Stomach (tissue), 4 donors: ENCODE results near the gene RNF141.

Source experiments
- POLR2A ChIP-seq, 4 donors: fragments of 450-650 bp; IDR thresholded peaks; one replicate each; pipeline ENCODE4 v1.6.1; 2016; ENCODE audit warnings: antibody characterized with exemption in 4 of 4, control low read depth in 2 of 4, mild to moderate bottlenecking in 1 of 4, moderate library complexity in 1 of 4
- POLR2AphosphoS5 ChIP-seq, 3 donors: sonication (generic); formaldehyde crosslinking; IDR thresholded peaks; one replicate each; pipeline ENCODE4 v1.6.1; 2016; ENCODE audit warnings: antibody characterized with exemption in 3 of 3
- TF ChIP-seq, protein P1 (sequence below), 7 experiments: fragments of 450-650 bp in 4 of 7; fragments of 200-600 bp in 3 of 7; sonication (generic) in 3 of 7; IDR thresholded peaks; one replicate each; pipeline ENCODE4 v1.5.1; 2016 to 2019; ENCODE audit warnings: antibody characterized with exemption in 7 of 7, control low read depth in 2 of 7, mild to moderate bottlenecking in 1 of 7

DNA sequence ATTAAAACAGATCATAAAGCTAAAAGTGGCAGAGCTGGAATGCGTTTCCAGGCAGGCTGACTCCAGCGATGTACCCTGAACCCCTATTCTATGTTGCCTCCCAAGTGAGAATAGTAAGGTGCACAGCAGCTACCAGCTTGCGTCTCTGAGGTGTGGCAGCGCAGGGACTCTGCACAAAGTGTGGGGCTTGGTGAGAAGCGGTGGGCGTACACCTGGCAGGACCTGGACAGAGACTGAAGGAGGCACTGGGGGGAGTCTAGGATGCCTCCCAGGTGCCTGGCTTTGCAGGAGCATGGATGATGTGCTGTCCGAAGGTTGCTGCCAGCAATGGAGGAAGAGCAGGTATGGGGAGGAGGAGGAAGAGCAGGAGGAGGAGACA is 43.0 kb downstream of the RNF141 start:
- TF ChIP-seq, protein P1, sequence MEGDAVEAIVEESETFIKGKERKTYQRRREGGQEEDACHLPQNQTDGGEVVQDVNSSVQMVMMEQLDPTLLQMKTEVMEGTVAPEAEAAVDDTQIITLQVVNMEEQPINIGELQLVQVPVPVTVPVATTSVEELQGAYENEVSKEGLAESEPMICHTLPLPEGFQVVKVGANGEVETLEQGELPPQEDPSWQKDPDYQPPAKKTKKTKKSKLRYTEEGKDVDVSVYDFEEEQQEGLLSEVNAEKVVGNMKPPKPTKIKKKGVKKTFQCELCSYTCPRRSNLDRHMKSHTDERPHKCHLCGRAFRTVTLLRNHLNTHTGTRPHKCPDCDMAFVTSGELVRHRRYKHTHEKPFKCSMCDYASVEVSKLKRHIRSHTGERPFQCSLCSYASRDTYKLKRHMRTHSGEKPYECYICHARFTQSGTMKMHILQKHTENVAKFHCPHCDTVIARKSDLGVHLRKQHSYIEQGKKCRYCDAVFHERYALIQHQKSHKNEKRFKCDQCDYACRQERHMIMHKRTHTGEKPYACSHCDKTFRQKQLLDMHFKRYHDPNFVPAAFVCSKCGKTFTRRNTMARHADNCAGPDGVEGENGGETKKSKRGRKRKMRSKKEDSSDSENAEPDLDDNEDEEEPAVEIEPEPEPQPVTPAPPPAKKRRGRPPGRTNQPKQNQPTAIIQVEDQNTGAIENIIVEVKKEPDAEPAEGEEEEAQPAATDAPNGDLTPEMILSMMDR (IDR thresholded peaks at IDR 0.05), result no peak
- no peak for TF ChIP-seq POLR2AphosphoS5 (IDR thresholded peaks at IDR 0.05)
- TF ChIP-seq POLR2A (IDR thresholded peaks at IDR 0.05), result no peak
